NCI-H510A treated with DMSO at 0.1 percent for 48 hours (cell line): ENCODE results near the gene MR1.
"Not testable (repeated sequence)": the region's sequence is repeated elsewhere in the genome, so short reads cannot be mapped to it uniquely, and the experiment has no call there.

ENCODE experiments used
- DNase-seq: peaks from one replicate; lab custom pipeline; 2025; lab: John Stamatoyannopoulos, UW

The MR1 gene

DNA sequence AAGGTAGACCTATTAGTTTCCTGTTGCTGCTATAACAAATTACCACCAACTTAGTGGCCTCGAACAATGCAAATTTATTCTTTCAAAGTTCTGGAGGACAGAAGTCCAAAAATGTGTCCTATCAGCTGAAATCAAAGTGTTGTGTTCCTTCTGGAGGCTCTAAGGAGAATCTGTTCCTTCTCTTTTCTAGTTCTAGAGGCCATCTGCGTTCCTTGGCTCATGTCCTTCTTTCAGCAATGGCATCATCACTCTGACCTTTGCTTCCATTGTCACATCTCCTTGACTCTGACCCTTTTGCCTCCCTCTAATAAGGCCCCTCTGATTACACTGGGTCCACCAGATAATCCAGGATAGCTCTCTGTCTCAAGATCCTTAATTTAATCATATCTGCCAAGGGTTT is 1.2 kb upstream of the MR1 start:
- no peak for DNase-seq

DNA sequence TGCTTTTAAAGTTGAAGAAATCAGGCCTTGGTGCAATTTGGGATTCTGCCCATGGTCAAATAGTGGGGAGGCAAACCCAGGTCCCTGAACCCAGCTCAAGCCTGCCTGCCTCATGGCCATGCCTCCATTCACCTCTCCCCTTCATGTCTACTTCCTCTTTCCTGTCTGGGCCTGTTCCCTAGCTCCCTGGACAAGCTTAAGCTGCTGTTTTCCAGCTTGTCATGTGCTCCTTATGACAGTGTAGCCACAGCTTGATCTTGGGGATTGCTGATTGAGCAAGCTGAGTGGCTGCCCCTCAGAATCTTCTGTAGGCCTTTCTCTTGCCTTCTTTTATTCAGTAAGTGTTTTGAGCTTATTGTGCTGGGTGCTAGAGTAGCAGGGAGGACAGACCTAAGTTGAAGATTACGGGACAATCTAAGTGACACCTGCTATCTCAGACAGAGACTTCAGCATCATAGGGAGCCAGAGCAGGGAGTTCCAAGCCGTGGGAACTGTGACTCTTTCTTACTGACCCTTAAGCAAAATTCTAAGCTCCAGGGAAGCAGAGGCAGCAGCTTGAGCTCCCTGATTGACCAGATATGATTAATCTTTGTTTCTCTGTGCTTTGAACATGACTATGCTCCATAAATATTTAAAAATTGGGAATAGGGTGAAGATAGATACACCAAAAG is 520 bp upstream of the MR1 start:
- DNase-seq, result no peak

DNA sequence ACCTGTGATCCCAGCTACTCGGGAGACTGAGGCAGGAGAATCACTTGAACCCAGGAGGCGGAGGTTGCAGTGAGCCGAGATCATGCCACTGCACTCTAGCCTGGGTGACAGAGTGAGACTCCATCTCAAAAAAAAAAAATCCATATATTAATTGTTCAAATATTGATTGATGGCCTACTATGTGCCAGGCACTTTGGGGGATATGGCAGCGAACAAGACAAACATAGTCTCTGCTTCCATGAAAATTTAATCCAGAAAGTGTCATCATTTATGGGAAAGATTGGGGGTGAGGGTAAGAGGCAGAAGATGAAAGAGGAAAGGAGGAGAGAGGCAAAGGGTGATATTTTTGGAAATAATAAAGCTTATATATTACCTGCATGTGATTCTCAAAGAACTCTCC is 1.4 kb downstream of the MR1 start:
- not testable (repeated sequence) for DNase-seq

DNA sequence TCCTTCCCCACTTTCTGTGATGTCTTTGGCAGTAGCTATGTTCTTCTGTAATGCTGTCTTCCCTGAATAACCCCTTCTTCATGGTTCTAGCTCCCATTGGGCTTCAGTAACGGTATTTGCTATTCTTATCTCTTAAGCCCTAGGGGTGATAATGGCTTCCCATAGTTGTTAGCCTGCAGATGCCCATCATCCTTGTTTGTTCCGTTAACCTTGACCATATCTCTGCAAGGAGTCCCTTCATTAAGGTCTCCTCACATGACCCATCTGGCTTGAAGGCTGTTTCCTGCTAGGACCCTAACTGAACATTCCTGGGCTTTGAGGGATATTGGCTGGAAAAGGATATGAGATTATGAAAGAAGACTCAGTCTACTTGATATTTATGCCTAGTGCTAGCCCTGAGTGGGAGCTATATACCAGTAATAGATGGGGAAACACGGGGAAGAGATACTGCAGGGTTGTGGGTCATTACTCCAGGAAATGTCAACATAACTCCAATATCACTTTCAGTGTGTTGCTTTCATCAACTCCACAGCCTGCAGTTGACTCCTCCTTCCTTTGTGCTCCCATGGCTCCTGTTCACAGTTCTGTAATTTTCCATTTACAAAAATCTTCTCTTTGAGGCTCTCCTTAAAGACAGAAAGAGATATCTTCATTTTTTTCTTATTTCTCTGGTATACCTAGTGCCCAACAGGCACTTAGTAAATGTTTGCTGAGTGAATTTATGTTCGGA is 2.5 kb downstream of the MR1 start:
- no peak for DNase-seq

DNA sequence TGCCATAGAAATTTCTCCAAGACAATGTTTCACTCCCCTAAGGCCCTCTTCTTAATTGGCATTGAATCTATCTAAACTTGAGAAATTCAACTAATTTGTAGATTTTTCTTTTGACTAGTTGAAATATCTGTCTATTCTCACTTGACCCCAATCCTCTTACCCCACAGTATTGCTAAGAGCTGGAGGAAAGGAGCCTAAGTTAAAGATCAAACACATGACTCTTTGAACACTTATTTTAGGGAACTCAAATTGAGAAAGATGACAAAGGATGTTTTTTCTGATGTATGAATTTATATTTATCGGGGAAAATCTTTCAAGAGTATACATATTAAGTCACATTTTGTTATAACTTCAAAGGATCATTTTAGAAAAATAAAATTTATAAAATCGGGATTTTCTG is 3.6 kb downstream of the MR1 start:
- DNase-seq, result no peak

DNA sequence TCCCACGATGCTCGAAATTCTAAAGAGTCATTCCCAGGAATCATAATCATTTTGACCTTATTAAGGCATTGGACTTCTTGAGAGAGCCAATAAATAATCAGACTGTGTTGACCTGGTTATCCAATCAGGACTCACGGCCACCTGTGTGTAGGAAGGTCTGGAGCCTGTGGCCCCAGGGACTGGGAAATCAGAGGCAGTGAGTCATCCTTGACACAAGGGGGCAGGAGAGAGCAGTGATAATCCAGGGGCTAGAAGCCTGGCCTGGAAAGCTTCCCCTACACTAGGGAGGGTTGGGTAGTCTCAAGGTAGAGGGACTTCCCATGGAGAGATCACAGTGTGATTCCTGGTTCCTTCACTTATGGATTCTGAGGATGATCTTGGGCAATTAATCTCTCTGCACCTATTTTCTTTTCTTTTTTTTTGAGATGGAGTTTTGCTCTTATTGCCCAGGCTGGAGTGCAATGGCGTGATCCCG is 4.7 kb downstream of the MR1 start:
- DNase-seq, result peak; percentile 20

DNA sequence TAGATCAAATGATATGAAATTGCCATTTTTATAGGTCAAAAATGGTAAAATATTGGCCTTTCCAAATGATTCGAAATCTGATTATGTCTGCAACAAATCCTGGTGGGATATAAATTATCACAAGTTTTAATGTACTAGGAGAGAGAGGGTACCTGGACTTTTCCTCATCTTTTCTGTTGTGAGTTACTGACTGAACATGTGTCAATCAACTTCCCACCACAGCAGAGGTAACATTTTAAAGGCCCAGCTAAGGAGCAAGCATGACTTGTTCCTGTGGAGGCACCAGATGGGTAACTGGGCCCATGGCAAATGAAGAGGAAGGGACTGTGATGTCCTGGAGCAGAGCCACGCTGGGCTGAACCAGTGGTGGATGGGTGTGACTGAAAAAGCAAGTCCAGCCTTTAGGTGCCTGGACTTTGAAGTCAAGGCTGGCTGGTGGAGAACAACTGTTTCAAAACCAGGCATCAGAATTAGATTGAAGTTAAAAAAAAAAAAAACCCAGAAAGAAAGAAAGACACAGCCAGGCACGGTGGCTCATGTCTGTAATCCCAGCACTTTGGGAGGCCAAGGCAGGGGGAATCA is 6.6 kb downstream of the MR1 start:
- DNase-seq, result no peak

DNA sequence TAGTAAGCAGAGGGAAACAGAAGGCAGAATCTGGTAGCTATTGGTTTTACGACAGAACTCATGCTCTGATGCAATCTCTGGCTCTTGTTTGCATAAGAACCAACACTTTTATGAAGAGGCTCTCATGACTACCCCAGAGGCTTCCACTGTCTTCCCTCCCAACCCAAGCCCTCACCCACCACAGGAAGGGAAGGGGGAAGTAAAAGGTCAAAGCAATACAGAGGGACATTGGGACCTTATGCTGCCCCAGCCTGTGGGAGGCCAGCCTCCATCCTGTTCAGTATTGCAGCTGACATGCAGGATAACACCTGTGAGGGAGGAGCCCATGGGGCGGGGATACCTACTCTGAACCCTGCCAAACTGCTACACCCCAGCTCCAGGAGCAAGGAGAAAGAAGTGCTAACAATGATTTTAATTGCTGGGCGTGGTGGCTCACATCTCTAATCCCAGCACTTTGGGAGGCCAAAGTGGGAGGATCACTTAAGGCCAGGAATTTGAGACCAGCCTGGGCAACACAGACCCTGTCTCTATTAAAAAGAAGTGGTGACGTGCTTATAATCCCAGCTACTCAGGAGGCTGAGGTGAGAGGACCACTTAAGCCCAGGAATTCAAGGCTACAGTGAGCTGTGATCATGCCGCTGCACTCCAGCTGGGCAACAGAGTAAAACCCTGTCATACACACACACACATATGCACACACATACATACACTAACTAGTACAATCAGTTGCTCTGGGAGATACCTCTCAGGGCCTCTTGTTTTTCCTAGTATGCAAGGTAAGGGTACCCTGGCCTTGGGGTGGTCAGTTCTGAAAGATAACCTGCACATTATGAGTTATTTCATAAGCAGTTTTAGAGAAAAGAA is 9.5 kb downstream of the MR1 start:
- peak; percentile 93 for DNase-seq

DNA sequence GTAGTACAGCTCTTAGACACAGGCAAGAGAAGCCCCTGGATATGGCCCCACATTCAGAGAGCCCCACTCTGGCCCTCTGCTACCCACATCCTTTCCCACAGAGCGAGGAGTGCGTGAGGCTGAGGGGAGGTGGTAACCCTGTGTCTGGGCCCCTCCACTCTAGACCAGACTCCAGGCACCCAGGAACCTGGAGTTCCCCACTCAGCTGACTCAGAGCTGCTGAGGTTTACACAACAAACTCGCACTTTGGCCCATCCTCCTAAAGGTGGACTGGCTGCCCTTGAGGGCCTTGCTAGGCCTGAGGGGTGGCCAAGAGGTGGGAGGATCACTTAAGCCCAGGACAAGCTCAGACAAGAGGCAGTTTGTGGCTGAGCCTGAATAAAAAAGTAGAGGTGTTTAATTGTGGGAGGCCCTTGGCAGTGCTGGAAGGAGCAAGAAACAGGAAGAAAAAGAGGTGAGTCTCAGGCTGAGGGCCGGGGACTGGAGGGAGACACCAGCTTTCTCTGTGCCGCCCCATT is 10.7 kb downstream of the MR1 start:
- no peak for DNase-seq

DNA sequence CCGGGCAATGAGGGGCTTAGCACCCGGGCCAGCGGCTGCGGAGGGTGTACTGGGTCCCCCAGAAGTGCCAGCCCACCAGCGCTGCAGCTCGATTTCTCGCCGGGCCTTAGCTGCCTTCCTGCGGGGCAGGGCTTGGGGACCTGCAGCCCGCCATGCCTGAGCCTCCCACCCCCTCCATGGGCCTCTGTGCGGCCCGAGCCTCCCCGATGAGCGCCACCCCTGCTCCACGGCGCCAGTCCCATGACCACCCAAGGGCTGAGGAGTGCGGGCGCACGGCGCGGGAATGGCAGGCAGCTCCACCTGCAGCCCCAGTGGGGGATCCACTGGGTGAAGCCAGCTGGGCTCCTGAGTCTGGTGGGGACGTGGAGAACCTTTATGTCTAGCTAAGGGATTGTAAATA is 12.2 kb downstream of the MR1 start:
- not testable (repeated sequence) for DNase-seq

DNA sequence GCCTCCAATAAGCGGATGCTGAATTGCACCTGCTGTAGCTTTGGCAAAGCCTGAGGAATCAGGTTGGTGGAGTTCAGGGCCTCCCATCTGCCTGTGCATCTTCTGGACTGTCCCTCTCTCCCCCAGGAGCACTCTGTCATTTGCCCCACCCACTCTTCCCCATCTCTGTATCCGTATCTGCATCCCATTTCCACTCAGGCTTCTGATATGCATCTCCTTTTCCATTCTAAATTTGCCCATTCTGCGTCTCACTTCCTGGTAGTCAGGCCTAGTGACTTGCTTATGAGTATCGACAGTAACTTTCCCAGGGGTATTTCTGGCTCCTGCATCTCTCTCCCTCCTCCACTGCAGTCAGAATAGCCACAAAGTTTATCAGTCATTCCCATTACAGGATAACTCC is 15.6 kb downstream of the MR1 start:
- DNase-seq, result no peak

DNA sequence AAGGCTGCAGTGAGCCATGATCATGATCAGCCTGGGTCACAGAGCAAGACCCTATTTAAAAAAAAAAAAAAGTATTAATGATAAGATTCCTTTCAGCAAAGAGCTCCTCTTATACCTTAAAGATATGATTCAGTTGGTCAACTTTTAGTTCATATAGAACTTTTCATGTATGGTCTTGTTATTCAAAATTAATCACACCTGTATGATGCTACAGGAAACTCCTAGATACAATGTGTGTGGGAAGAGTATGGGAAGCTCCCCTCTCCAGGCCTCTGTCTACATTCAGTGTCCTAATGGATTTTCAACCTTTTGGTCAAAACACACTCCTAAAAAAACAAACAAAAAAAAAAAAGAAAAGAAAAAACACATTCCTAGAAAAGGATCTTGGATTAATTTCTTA is 17.1 kb downstream of the MR1 start:
- no peak for DNase-seq

DNA sequence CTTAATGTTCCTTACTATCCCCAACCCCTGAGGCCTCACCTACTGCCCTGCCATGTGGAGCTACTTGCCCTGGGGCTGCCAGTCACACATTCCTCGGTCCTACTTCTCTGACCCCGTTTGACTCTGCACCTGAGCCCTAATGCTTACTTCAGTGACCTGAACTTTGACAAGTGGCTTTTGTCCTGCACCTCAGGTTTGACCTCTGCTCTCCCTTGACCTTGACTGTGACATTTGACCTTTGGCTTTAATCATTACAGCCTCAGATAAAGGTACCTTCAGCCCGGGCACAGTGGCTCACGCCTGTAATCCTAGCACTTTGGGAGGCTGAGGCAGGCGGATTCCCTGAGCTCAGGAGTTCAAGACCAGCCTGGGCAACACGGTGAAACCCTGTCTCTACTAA is 22.8 kb downstream of the MR1 start:
- no peak for DNase-seq

DNA sequence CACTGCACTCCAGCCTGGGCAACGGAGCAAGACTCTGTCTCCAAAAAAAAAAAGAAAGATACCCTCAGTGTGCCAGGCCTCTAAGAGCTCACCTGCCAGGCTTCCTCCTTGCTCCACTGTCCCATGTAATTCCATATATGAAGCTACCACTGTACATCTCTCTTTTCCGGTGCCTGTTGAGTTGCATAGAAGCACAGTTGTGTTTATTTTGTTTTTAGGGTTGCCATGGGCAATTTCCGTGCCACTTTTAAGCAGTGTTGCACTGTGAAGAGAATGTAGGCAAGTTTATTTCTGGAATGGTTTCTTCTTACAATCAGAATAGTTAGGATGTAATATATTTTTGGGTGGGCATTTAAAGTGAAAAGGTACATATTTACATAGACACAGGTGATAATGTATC is 23.3 kb downstream of the MR1 start:
- DNase-seq, result peak; percentile 66

DNA sequence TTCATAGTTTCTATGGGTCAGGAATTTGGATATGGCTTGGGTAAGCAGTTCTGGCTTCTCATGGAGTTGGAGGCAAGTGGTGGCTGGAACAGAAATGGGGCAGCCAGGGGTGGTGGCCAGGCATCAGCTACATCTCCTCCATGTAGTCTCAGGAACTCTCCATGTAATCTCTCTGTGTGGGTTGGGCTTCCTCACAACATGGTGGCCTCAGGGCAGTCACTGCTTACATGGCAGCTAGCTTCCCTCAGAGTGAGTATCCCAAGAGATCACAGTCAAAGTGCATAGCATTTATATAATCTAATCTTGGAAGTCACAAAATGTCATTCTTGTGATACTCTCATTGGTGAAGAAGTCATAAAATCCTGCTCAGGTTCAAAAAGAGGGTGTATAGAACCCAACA is 25.7 kb downstream of the MR1 start:
- no peak for DNase-seq

DNA sequence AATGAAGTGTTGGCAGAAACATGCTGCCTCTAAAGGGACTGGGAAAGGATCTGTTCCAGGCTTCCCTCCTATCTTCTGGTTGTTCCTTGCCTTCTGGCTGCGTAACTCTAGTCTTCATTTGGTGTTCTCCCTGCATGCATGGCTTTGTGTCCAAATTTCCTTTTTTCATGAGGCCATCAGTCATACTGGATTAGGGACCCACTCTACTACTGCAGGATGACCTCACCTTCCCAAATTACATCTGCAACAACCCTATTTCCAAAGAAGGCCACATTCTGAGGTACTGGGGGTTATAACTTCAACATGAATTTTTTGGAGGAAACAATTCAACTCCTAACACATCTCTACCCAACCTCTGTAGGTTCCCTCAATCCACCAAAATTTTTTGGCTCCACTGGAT is 26.3 kb downstream of the MR1 start:
- no peak for DNase-seq

DNA sequence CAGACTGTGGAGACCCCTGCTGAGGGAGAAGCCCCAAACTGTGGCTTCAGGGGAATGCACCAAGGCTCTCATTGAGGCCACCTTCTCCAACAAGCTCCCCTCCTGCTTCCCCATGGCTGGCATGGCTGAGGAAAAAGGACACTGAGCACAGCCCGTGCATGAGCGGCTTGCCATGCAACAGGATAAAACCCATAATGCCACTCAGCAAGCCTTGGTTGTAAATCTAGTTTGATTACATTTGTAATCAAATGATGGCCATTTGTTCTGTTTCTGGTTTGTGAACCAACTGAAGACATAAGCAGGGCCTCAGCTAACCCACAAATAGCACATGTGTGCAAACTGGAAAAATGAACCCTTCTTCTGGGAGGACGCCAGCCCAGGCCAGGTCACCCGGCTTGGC is 27.2 kb downstream of the MR1 start:
- DNase-seq, result not testable (repeated sequence)

DNA sequence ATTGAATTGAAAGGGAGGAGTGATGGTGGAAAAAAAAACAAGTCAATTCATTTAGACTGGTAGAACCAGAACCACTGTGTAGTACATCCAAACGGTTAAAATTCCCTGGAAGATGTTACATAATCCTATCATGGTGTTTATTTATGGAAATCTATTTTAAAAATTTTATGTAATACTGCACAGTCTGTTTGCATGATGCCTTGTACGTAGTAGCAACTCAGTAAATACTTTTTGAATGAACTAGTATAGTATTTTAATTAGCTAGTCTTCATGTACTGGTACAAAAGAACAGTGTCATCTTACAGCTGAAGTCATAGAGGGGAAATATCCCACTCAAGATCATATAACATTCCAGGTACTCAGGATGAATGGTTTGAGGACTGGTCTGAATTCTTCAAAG is 27.7 kb downstream of the MR1 start:
- DNase-seq, result no peak

DNA sequence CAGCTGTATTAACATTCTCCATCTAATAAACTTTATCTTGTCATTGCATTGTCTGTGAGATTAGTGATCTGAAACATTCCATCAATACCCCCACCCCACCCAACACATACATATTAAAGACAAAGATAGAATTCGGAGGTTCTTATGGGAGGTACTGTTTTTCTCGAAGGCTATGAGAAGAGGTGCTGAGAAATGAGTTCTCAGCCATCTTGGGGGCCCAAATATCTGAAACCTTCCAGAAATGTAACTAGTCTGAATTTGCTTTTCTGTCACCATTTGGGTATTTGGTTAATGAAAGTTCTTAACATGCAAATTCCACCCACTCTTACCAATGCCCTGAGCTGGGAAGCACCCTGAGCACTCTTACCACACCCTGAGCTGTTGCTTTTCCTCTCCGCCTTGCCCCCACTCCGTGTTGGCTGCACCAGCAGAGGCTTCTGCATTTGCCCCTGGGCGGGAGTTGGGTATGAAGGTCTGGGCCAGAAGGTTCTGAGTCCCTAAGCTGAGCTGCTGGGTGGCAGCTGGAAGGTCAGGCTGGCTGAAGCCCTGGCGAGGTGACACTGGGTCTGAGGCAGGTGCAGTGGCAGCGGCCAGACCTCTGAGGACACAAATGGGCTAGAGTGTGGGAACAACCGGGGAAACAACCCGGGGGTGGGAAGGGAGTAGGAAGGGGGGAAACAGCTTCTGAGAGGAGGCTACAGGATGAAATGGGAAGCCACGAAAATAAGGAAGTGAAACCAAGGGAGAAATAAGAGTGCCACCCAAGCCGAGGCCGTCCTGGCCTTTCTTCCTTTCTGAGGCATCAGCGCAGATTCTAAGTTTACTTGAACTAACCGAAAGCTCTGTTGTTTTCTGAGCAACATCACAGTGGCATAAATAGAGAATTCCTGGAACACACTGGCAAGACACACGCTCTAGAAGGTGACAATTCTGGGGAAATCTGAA is 28.4 kb downstream of the MR1 start:
- DNase-seq, result no peak

DNA sequence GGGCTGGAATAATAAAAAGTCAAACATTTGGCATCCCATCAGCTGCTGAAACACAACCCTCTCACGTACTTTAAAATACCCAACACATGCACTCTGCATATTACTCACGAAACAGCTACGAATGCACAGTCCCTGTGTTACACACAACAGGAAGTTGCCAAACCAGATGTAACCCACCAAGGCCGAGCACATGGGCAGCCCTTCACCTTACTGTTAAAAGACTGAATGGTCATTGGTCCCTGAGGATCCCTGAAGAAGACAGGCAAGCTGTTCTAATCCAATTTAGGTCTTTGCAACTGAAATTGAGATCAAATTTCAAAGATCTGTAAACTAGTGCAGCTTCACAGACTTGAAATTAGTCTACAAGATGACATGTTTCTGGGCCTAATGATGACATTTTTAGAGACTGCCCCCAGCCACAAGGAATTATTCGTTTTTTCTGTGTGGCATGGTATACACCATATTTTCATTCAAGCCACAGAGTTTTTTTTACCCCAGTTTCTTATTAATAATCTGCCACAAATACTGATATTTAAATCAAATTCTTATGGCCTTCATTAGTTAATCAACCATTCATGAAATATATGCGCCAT is 29.1 kb downstream of the MR1 start:
- DNase-seq, result no peak
